Fibroblast of lung (primary cell): ENCODE data around the gene RFXANK.

ENCODE experiments used
- CTCF ChIP-seq, 2 donors: IDR thresholded peaks in 1 of 2; conservative IDR thresholded peaks in 1 of 2; 1 replicate in 1 of 2; 2 replicates in 1 of 2; pipeline ENCODE4 v1.5.1; 2011 to 2012; ENCODE audit warnings: low read length in 2 of 2, control low read depth in 1 of 2, inconsistent platforms in 1 of 2, low read depth in 1 of 2, mild to moderate bottlenecking in 1 of 2
- EZH2 ChIP-seq: IDR thresholded peaks from 2 replicates; pipeline ENCODE4 v1.5.1; 2012; ENCODE audit warnings: low read length, control low read depth, mild to moderate bottlenecking; ENCODE audit errors: missing control alignments

- TF ChIP-seq CTCF (conservative IDR thresholded peaks at IDR 0.05 in 1 of 2, IDR thresholded peaks at IDR 0.05 in 1 of 2; ENCODE audit: low read depth in 1 of 2, low read length in 2 of 2): no peak
- no peak for TF ChIP-seq EZH2
Observed at GRCh38 chr19:19238126-19238894, 46.3 kb downstream of the RFXANK start.
